ENCODE data around the gene ZNF414.

The ZNF414 gene

DNA sequence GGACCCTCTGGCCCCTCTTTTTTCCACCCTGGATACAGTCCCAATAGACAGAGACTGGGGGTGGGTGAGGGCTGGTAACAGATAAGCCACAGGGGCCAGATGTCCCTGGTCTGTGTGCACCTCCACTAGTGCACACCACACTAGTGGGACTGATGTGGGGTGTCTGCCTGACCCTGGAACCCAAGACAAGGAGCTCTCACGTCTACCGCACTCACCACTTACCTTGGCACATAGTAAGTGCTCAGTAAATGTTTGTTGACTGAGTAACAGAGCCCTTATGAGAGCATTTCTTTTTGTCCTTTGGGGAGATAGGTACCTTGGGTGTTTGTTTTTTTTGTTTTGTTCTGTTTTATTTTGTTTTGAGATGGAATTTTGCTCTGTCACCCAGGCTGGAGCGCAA is 23.1 kb upstream of the ZNF414 start:
- Histone ChIP-seq H3K27ac (ENCODE audit: low read length) (no peak overlapping the region), H3K9me3 (ENCODE audit: control insufficient read depth in 2 of 2, low read length in 2 of 2) (no peaks in the 10 kb centered on the region), H3K4me3 (ENCODE audit: low read length in 2 of 2) (no peak overlapping the region), H3K36me3 (ENCODE audit: control insufficient read depth in 2 of 2, insufficient read depth in 2 of 2, low read length in 2 of 2) (no peaks in the 10 kb centered on the region), H3K9ac (ENCODE audit: low read length in 2 of 2) (no peak overlapping the region), H3K4me1 (ENCODE audit: control insufficient read depth, insufficient read depth, low read length) (no peaks in the 10 kb centered on the region), H3K27me3 (ENCODE audit: control insufficient read depth in 1 of 2, insufficient read depth in 2 of 2, low read length in 2 of 2) (no peaks in the 10 kb centered on the region)

DNA sequence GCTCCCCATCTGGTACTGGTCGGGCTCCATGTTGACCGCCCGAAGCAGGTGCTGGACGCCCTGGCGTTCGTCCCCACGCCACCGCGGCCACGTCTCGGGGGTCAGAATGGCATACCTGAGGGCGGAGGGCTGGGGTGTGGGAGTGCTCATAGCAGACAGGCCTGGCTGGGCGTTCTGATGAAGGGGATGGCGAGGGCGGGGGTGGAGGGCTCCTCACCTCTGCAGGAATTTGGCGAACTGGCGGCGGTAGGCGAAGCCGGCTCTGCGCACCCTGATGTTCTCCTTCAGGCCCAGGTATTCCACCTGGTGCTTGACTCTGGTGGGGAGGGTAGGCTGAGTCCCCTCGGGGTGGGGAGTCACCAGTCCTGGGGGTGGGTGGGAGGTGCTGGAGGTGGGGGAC is 22.3 kb upstream of the ZNF414 start:
- no peak overlapping the region for H3K4me3 ChIP-seq (ENCODE audit: low read length in 2 of 2)
- H3K4me1 ChIP-seq (ENCODE audit: control insufficient read depth, insufficient read depth, low read length) = no peaks in the 10 kb centered on the region
- H3K36me3 ChIP-seq (ENCODE audit: control insufficient read depth in 2 of 2, insufficient read depth in 2 of 2, low read length in 2 of 2) = no peaks in the 10 kb centered on the region
- no peaks in the 10 kb centered on the region for H3K27me3 ChIP-seq (ENCODE audit: control insufficient read depth in 1 of 2, insufficient read depth in 2 of 2, low read length in 2 of 2)
- H3K27ac ChIP-seq (ENCODE audit: low read length) = no peak overlapping the region
- no peak overlapping the region for H3K9ac ChIP-seq (ENCODE audit: low read length in 2 of 2)
- H3K9me3 ChIP-seq (ENCODE audit: control insufficient read depth in 2 of 2, low read length in 2 of 2) = no peaks in the 10 kb centered on the region

DNA sequence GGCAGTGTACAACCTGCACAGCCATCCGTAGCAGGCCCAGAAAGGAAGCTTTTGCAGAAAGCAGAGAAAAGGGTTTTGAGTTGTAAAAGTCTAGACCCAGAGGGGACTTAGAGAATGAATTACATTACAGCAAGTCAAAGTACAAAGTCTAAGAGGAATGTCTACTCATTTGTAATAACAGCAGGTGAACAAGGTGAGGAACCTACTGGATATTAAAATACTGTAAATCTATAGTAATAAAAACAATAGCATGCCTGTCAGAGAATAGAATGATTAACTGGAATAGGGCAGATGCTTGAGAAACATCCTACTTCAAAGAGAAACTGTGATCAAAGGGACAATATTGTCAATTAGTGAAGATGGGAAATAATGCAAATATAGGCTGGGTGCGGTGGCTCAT is 18.3 kb upstream of the ZNF414 start:
- Histone ChIP-seq H3K9ac (ENCODE audit: low read length in 2 of 2) (no peak overlapping the region), H3K9me3 (ENCODE audit: control insufficient read depth in 2 of 2, low read length in 2 of 2) (no peaks in the 10 kb centered on the region), H3K36me3 (ENCODE audit: control insufficient read depth in 2 of 2, insufficient read depth in 2 of 2, low read length in 2 of 2) (no peaks in the 10 kb centered on the region), H3K27ac (ENCODE audit: low read length) (no peak overlapping the region), H3K4me3 (ENCODE audit: low read length in 2 of 2) (no peak overlapping the region), H3K4me1 (ENCODE audit: control insufficient read depth, insufficient read depth, low read length) (no peaks in the 10 kb centered on the region), H3K27me3 (ENCODE audit: control insufficient read depth in 1 of 2, insufficient read depth in 2 of 2, low read length in 2 of 2) (no peaks in the 10 kb centered on the region)

DNA sequence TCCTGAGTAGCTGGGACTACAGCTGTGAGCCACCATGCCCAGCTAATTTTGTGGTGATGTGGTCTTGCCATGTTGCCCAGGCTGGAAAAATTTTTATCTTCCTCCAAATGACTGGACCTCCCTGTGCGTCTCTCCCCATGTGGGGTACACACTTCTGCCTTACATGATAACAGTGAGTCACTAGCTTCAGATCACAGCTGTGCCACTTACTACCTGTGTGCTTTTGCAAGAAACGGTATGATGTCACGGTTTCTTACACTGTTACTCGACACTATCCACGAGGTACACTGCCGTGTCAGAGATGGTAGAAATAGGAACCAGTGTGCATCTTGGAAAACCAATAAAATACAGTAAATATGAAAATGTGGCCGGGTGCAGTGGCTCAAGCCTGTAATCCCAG is 17.5 kb upstream of the ZNF414 start:
- Histone ChIP-seq H3K9me3 (ENCODE audit: control insufficient read depth in 2 of 2, low read length in 2 of 2) (no peaks in the 10 kb centered on the region), H3K36me3 (ENCODE audit: control insufficient read depth in 2 of 2, insufficient read depth in 2 of 2, low read length in 2 of 2) (no peaks in the 10 kb centered on the region)

DNA sequence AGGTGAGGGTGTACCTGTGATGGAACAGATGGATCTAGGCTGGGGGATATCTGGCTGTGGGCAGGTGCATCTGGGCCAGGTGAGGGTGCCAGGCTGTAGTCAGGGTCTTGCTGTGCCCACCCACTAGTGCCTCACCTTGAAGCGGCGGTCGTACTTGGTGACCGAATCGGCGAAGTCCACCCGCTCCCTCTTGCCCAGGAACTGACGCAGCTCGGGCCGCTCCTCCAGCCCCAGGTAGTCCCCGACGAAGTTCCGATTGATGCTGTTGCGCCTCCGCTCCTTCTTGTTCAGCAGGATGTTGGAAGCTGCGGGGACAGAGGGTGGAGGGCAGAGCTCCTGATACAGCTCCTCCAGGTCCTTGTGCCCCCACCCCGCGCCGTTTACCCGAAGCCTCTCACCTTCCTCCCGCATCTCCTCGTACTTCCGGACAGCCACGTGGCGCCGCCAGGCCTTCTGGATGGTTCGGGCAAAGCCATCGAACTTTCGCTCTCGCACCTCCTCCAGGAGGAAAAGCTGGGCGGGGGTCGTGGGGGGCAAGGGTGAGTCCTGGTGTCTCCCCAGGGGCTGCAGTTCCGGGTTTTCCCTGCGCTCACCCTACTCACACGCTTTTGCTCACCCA is 16.2 kb upstream of the ZNF414 start:
- H3K9ac ChIP-seq (ENCODE audit: low read length in 2 of 2) = no peak overlapping the region
- no peaks in the 10 kb centered on the region for H3K9me3 ChIP-seq (ENCODE audit: control insufficient read depth in 2 of 2, low read length in 2 of 2)
- H3K27ac ChIP-seq (ENCODE audit: low read length) = no peak overlapping the region

More for the DNA sequence above, 17.5 kb upstream of the ZNF414 start:
- Histone ChIP-seq H3K4me3 (ENCODE audit: low read length in 2 of 2) (no peak overlapping the region), H3K9ac (ENCODE audit: low read length in 2 of 2) (no peak overlapping the region), H3K4me1 (ENCODE audit: control insufficient read depth, insufficient read depth, low read length) (peaks cover 6% of the 10 kb centered on the region), H3K27ac (ENCODE audit: low read length) (no peak overlapping the region), H3K27me3 (ENCODE audit: control insufficient read depth in 1 of 2, insufficient read depth in 2 of 2, low read length in 2 of 2) (no peaks in the 10 kb centered on the region)

DNA sequence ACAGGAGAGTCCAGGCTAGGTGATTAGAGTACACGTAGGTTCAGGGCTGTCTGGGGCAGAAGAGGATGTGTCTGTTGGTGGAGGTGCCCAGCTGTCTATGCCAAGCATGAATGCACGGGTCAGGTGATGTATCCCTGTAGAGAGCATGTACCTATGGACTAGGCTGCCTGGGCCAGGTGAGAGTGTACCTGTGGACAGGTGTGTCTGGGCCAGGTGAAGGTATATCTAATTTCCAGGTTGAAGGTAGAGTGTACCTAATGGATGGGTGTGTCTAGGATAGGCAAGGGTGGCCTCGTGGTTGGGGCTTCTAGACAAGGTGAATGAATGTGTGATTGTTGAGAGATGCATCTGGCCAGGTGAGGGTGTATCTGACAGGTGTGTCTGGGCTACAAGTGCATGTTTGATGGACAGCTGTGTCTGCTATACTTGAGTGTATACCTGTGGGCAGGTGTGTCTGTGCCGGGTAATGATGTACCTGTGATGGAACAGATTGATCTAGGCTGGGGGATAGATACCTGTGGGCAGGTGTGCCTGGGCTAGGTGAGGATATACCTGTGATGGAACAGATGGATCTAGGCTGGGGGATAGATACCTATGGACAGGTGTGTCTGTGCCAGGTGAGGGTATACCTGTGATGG is 15.5 kb upstream of the ZNF414 start:
- H3K4me1 ChIP-seq (ENCODE audit: control insufficient read depth, insufficient read depth, low read length) = peaks cover 9% of the 10 kb centered on the region
- no peak overlapping the region for H3K9ac ChIP-seq (ENCODE audit: low read length in 2 of 2)
- no peaks in the 10 kb centered on the region for H3K36me3 ChIP-seq (ENCODE audit: control insufficient read depth in 2 of 2, insufficient read depth in 2 of 2, low read length in 2 of 2)
- no peaks in the 10 kb centered on the region for H3K27me3 ChIP-seq (ENCODE audit: control insufficient read depth in 1 of 2, insufficient read depth in 2 of 2, low read length in 2 of 2)
- no peak overlapping the region for H3K27ac ChIP-seq (ENCODE audit: low read length)
- H3K4me3 ChIP-seq (ENCODE audit: low read length in 2 of 2) = no peak overlapping the region
- no peaks in the 10 kb centered on the region for H3K9me3 ChIP-seq (ENCODE audit: control insufficient read depth in 2 of 2, low read length in 2 of 2)

More for the DNA sequence above, 16.2 kb upstream of the ZNF414 start:
- no peaks in the 10 kb centered on the region for H3K36me3 ChIP-seq (ENCODE audit: control insufficient read depth in 2 of 2, insufficient read depth in 2 of 2, low read length in 2 of 2)
- peaks cover 8% of the 10 kb centered on the region for H3K4me1 ChIP-seq (ENCODE audit: control insufficient read depth, insufficient read depth, low read length)
- no peak overlapping the region for H3K4me3 ChIP-seq (ENCODE audit: low read length in 2 of 2)
- H3K27me3 ChIP-seq (ENCODE audit: control insufficient read depth in 1 of 2, insufficient read depth in 2 of 2, low read length in 2 of 2) = no peaks in the 10 kb centered on the region

DNA sequence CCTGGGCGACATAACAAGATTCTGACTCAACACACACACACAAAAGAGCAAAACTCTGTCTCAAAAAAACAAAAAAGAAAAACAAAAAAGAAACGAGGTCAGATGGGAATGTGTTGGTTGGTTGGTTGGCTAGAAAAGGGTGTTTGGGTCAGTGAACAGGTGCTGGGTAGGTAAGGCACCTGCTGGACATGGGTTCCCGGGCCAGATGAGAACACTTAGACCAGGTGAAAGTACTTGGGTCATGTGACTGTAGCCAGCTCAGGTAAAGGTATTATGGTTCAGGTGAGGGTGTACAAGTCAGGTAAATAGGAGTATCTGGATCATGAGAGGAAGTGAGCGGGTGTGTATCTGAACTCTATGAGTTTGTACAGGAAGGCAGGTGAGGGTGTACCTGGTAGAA is 14.5 kb upstream of the ZNF414 start:
- H3K9me3 ChIP-seq (ENCODE audit: control insufficient read depth in 2 of 2, low read length in 2 of 2) = no peaks in the 10 kb centered on the region
- no peaks in the 10 kb centered on the region for H3K36me3 ChIP-seq (ENCODE audit: control insufficient read depth in 2 of 2, insufficient read depth in 2 of 2, low read length in 2 of 2)
- H3K4me1 ChIP-seq (ENCODE audit: control insufficient read depth, insufficient read depth, low read length) = peaks cover 9% of the 10 kb centered on the region
- H3K27me3 ChIP-seq (ENCODE audit: control insufficient read depth in 1 of 2, insufficient read depth in 2 of 2, low read length in 2 of 2) = no peaks in the 10 kb centered on the region
- H3K4me3 ChIP-seq (ENCODE audit: low read length in 2 of 2) = no peak overlapping the region
- H3K27ac ChIP-seq (ENCODE audit: low read length) = no peak overlapping the region
- no peak overlapping the region for H3K9ac ChIP-seq (ENCODE audit: low read length in 2 of 2)

DNA sequence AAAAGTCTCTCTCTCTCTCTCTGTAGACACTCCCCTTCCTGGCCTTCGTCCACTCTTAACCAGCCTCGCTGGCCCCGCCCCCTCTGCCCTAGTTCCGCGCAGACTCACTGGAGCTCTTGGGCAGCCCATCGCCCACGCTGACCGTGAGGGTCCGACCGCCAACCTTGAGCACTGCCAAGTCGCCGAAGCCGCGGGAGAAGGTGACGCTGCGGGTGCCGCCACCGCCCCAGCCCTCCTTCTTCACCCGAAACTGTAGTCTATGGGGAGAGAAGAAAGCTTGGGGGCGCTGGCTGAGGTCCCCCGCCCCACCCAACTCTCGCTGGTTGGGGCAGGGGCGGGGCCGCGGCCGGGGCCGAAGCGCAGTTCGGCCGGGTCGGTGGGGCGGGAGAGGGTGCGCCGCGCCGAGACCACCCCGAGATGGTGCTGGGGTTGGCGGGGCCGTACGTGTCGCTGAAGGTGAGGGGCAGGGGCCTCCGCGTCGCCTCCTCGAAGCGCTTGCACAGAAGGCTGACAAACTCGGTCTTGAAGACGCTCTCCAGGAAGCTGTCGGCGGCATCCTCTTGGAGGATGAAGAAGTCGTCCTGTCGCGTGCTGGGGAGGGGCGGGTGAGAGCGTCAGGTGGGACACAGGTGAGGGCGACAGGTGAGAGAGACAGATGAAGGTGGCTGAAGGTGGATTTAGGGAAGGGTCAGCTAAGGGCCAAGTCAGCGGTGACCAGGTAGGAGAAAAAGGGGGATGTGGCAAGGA is 12.6 kb upstream of the ZNF414 start:
- Histone ChIP-seq H3K27ac (ENCODE audit: low read length) (peak overlapping the region; percentile 73), H3K27me3 (ENCODE audit: control insufficient read depth in 1 of 2, insufficient read depth in 2 of 2, low read length in 2 of 2) (no peaks in the 10 kb centered on the region), H3K36me3 (ENCODE audit: control insufficient read depth in 2 of 2, insufficient read depth in 2 of 2, low read length in 2 of 2) (no peaks in the 10 kb centered on the region), H3K4me3 (ENCODE audit: low read length in 2 of 2) (peak overlapping the region; percentile 79 to 81), H3K9ac (ENCODE audit: low read length in 2 of 2) (peak overlapping the region; percentile 62 to 70), H3K4me1 (ENCODE audit: control insufficient read depth, insufficient read depth, low read length) (peaks cover 9% of the 10 kb centered on the region), H3K9me3 (ENCODE audit: control insufficient read depth in 2 of 2, low read length in 2 of 2) (no peaks in the 10 kb centered on the region)

DNA sequence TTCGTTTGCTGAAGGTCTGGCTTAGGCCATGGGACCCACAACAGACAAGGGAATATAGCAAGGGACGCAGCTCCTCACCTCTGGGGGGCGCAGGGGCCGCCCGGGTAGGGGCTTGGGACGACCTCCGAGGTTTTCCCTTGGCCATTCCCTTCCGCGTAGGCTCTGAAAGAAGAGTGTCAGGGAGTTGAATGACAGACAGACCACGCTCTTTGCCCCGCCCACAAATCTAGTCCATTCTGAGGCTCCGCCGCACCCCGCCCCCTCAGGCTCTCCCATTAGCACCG is 11.4 kb upstream of the ZNF414 start:
- Histone ChIP-seq H3K4me3 (ENCODE audit: low read length in 2 of 2) (peak overlapping the region; percentile 63 to 79), H3K9me3 (ENCODE audit: control insufficient read depth in 2 of 2, low read length in 2 of 2) (no peaks in the 10 kb centered on the region), H3K27ac (ENCODE audit: low read length) (peak overlapping the region; percentile 73), H3K9ac (ENCODE audit: low read length in 2 of 2) (peak overlapping the region; percentile 59 to 72), H3K4me1 (ENCODE audit: control insufficient read depth, insufficient read depth, low read length) (peaks cover 9% of the 10 kb centered on the region), H3K36me3 (ENCODE audit: control insufficient read depth in 2 of 2, insufficient read depth in 2 of 2, low read length in 2 of 2) (no peaks in the 10 kb centered on the region), H3K27me3 (ENCODE audit: control insufficient read depth in 1 of 2, insufficient read depth in 2 of 2, low read length in 2 of 2) (no peaks in the 10 kb centered on the region)

DNA sequence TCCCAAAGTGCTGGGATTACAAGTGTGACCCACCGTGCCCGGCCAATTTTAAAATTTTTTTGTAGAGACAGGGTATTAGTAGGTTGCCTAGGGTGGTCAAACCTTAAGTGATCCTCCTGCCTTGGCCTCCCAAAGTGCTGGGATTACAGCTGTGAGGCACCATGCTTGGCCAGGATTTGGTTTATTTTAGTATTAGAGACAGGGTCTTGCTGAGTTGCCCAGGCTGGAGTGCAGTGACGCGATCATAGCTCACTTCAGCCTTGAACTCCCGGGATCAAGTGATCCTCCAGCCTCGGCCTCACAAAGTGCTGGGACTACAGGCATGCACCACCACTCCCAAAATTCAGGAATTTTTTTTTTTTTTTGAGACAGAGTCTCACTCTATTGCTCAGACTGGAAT is 5.4 kb upstream of the ZNF414 start:
- Histone ChIP-seq H3K27ac (ENCODE audit: low read length) (no peak overlapping the region), H3K36me3 (ENCODE audit: control insufficient read depth in 2 of 2, insufficient read depth in 2 of 2, low read length in 2 of 2) (no peaks in the 10 kb centered on the region), H3K4me1 (ENCODE audit: control insufficient read depth, insufficient read depth, low read length) (no peaks in the 10 kb centered on the region), H3K4me3 (ENCODE audit: low read length in 2 of 2) (no peak overlapping the region), H3K9ac (ENCODE audit: low read length in 2 of 2) (no peak overlapping the region), H3K27me3 (ENCODE audit: control insufficient read depth in 1 of 2, insufficient read depth in 2 of 2, low read length in 2 of 2) (no peaks in the 10 kb centered on the region), H3K9me3 (ENCODE audit: control insufficient read depth in 2 of 2, low read length in 2 of 2) (no peaks in the 10 kb centered on the region)

DNA sequence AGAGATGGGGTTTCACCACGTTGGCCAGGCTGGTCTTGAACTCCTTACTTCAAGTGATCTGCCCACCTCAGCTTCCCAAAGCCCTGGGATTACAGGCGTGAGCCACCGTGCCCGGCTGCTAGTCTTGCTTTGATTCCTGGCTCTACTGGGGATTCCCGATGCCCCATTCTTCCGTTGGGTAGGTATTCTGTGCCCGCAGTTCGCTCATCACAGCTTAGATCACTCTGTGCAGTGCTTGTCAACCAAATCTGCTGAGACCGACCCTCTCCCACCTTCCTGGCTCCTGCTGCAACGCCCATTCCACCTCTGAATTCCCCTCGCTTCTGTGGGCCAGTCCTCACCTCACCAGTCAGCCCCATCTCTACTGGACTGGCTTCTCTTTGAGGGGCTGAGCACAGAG is 4.6 kb upstream of the ZNF414 start:
- H3K27ac ChIP-seq (ENCODE audit: low read length) = no peak overlapping the region
- no peaks in the 10 kb centered on the region for H3K27me3 ChIP-seq (ENCODE audit: control insufficient read depth in 1 of 2, insufficient read depth in 2 of 2, low read length in 2 of 2)
- no peak overlapping the region for H3K9ac ChIP-seq (ENCODE audit: low read length in 2 of 2)
- no peak overlapping the region for H3K4me3 ChIP-seq (ENCODE audit: low read length in 2 of 2)
- H3K36me3 ChIP-seq (ENCODE audit: control insufficient read depth in 2 of 2, insufficient read depth in 2 of 2, low read length in 2 of 2) = no peaks in the 10 kb centered on the region
- no peaks in the 10 kb centered on the region for H3K9me3 ChIP-seq (ENCODE audit: control insufficient read depth in 2 of 2, low read length in 2 of 2)
- H3K4me1 ChIP-seq (ENCODE audit: control insufficient read depth, insufficient read depth, low read length) = peaks cover under 1% of the 10 kb centered on the region
